Adipocyte (in vitro differentiated cells): Measurements from ENCODE around the gene IQGAP3.
A peak's percentile ranks its signal among the peaks of the same experiment; 100 is the strongest.
"Not testable (repeated sequence)": the region's sequence is repeated elsewhere in the genome, so short reads cannot be mapped to it uniquely, and the experiment has no call there.

Source experiments
- DNase-seq: peaks from one replicate; pipeline ENCODE4 v3.0.0-alpha.2; 2015; ENCODE audit warnings: low read depth
- H3K27me3 ChIP-seq: replicated peaks from 2 replicates; pipeline ENCODE4 v1.7.0; 2013; ENCODE audit warnings: mild to moderate bottlenecking, low read length, moderate library complexity; ENCODE audit not compliant: control insufficient read depth, insufficient read depth
- H3K36me3 ChIP-seq: 2 replicates; pipeline ENCODE4 v1.7.0; 2013; ENCODE audit warnings: low read length, mild to moderate bottlenecking, moderate library complexity; ENCODE audit not compliant: control insufficient read depth, insufficient read depth, severe bottlenecking
- H3K4me1 ChIP-seq: 2 replicates; pipeline ENCODE4 v1.7.0; 2013; ENCODE audit warnings: mild to moderate bottlenecking, low read length, moderate library complexity; ENCODE audit not compliant: control insufficient read depth, insufficient read depth
- H3K4me3 ChIP-seq: 2 replicates; pipeline ENCODE4 v1.7.0; 2013; ENCODE audit warnings: mild to moderate bottlenecking, low read length, moderate library complexity
- H3K9ac ChIP-seq: 2 replicates; pipeline ENCODE4 v1.7.0; 2013; ENCODE audit warnings: mild to moderate bottlenecking, low read length, moderate library complexity
- H3K9me3 ChIP-seq: 2 replicates; pipeline ENCODE4 v1.7.0; 2013; ENCODE audit warnings: mild to moderate bottlenecking, low read length, moderate library complexity; ENCODE audit not compliant: control insufficient read depth

Gene IQGAP3

GRCh38 chr1:156592158-156592909, 20.0 kb upstream of the IQGAP3 start:
- peak overlapping the region; percentile 86 for H3K4me3 ChIP-seq
- no peaks in the 10 kb centered on the region for H3K27me3 ChIP-seq
- peak overlapping the region; percentile 87 for H3K9ac ChIP-seq
- H3K36me3 ChIP-seq, result peaks cover 35% of the 10 kb centered on the region
- DNase-seq, result no peak
- no peaks in the 10 kb centered on the region for H3K9me3 ChIP-seq
- H3K4me1 ChIP-seq, result peaks cover 11% of the 10 kb centered on the region

GRCh38 chr1:156591432-156592157, 19.2 kb upstream of the IQGAP3 start, which contains the start of gene NAXE:
Gene NAXE (plus strand): TSS chr1:156591776. CDS start chr1:156591805, 29 bp downstream.
- Histone ChIP-seq H3K36me3 (peaks cover 28% of the 10 kb centered on the region), H3K9ac (peak within 1 kb of the TSS; percentile 87), H3K4me1 (peaks cover 11% of the 10 kb centered on the region), H3K9me3 (no peaks in the 10 kb centered on the region), H3K27me3 (no peaks in the 10 kb centered on the region), H3K4me3 (peak within 1 kb of the TSS; percentile 86)
- DNase-seq, result peak; percentile 90

GRCh38 chr1:156591181-156591431, 18.7 kb upstream of the IQGAP3 start:
- H3K4me3 ChIP-seq, result peak overlapping the region; percentile 86
- no peaks in the 10 kb centered on the region for H3K27me3 ChIP-seq
- peaks cover 11% of the 10 kb centered on the region for H3K4me1 ChIP-seq
- peak overlapping the region; percentile 87 for H3K9ac ChIP-seq
- peaks cover 23% of the 10 kb centered on the region for H3K36me3 ChIP-seq
- DNase-seq, result no peak
- H3K9me3 ChIP-seq, result no peaks in the 10 kb centered on the region

GRCh38 chr1:156590326-156591180, 18.2 kb upstream of the IQGAP3 start:
- H3K36me3 ChIP-seq, result peaks cover 18% of the 10 kb centered on the region
- DNase-seq, result no peak
- peaks cover 1% of the 10 kb centered on the region for H3K27me3 ChIP-seq
- H3K9ac ChIP-seq, result peak overlapping the region; percentile 87
- H3K4me3 ChIP-seq, result peak overlapping the region; percentile 86
- no peaks in the 10 kb centered on the region for H3K9me3 ChIP-seq
- peaks cover 11% of the 10 kb centered on the region for H3K4me1 ChIP-seq

- DNase-seq, result no peak
- Histone ChIP-seq H3K4me3 (no peak overlapping the region), H3K36me3 (peaks cover 8% of the 10 kb centered on the region), H3K9me3 (no peaks in the 10 kb centered on the region), H3K27me3 (peaks cover 10% of the 10 kb centered on the region), H3K9ac (no peak overlapping the region), H3K4me1 (peaks cover 11% of the 10 kb centered on the region)
Observed at GRCh38 chr1:156589546-156589945, 17.2 kb upstream of the IQGAP3 start.

- not testable (repeated sequence) for H3K36me3 ChIP-seq, H3K27me3 ChIP-seq, H3K4me3 ChIP-seq, DNase-seq, H3K9ac ChIP-seq, H3K9me3 ChIP-seq
- H3K4me1 ChIP-seq, result peaks cover 11% of the 10 kb centered on the region
Observed at GRCh38 chr1:156587927-156588326, 15.6 kb upstream of the IQGAP3 start.

- H3K9me3 ChIP-seq, result no peaks in the 10 kb centered on the region
- no peak for DNase-seq
- peaks cover 10% of the 10 kb centered on the region for H3K27me3 ChIP-seq
- no peak overlapping the region for H3K4me3 ChIP-seq
- peaks cover 6% of the 10 kb centered on the region for H3K4me1 ChIP-seq
- no peaks in the 10 kb centered on the region for H3K36me3 ChIP-seq
- no peak overlapping the region for H3K9ac ChIP-seq
Observed at GRCh38 chr1:156586892-156587477, 14.6 kb upstream of the IQGAP3 start.

GRCh38 chr1:156586323-156586722, 14.0 kb upstream of the IQGAP3 start:
- no peak overlapping the region for H3K9ac ChIP-seq
- peaks cover 10% of the 10 kb centered on the region for H3K27me3 ChIP-seq
- no peak for DNase-seq
- peaks cover 5% of the 10 kb centered on the region for H3K4me1 ChIP-seq
- no peaks in the 10 kb centered on the region for H3K9me3 ChIP-seq
- no peaks in the 10 kb centered on the region for H3K36me3 ChIP-seq
- H3K4me3 ChIP-seq, result no peak overlapping the region

- Histone ChIP-seq H3K9me3 (no peaks in the 10 kb centered on the region), H3K4me3 (no peak overlapping the region), H3K4me1 (no peaks in the 10 kb centered on the region), H3K27me3 (peaks cover 18% of the 10 kb centered on the region), H3K9ac (no peak overlapping the region), H3K36me3 (no peaks in the 10 kb centered on the region)
- no peak for DNase-seq
Observed at GRCh38 chr1:156584813-156585212, 12.4 kb upstream of the IQGAP3 start.

- peak; percentile 93 for DNase-seq
- Histone ChIP-seq H3K36me3 (no peaks in the 10 kb centered on the region), H3K9me3 (no peaks in the 10 kb centered on the region), H3K4me3 (no peak overlapping the region), H3K4me1 (no peaks in the 10 kb centered on the region), H3K9ac (no peak overlapping the region), H3K27me3 (peaks cover 19% of the 10 kb centered on the region)
Observed at GRCh38 chr1:156583821-156584622, 11.7 kb upstream of the IQGAP3 start.
